HG03571 (cell line): Measurements from ENCODE around the gene CCDC102A.
A peak's percentile ranks its signal among the peaks of the same experiment; 100 is the strongest.
"Not testable (repeated sequence)": the region's sequence is repeated elsewhere in the genome, so short reads cannot be mapped to it uniquely, and the experiment has no call there.

Experiments used
- ATAC-seq: cut with Tn5 transposase; IDR thresholded peaks from one replicate; pipeline ENCODE4 v1.9.1; 2021; ENCODE audit not compliant: unreplicated experiment

Gene CCDC102A

GRCh38 chr16:57566436-57566835 lies 30.1 kb upstream of the CCDC102A start:
- no peak for ATAC-seq

- no peak for ATAC-seq
These were observed 29.1 kb upstream of the CCDC102A start for GRCh38 chr16:57565461-57565860.

- ATAC-seq = no peak
These were observed 28.4 kb upstream of the CCDC102A start for GRCh38 chr16:57564571-57565270.

DNA sequence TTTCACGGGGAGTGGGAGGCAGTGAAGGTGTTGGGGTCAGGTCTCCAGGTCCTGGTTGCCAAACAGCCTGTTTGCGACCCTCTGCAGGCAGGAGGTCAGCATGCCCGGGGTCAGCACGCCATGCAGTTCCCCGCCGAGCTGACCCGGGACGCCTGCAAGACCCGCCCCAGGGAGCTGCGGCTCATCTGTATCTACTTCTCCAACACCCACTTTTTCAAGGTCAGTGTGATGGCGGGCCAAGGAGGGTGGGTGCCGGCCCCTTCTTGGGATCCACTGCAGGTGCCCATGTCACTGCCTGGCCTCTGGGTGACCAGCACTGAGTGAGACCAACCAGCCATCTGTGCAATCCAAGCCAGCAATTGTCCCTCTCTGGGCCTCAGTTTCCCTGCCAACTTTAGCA lies 27.4 kb upstream of the CCDC102A start:
- ATAC-seq = no peak

DNA sequence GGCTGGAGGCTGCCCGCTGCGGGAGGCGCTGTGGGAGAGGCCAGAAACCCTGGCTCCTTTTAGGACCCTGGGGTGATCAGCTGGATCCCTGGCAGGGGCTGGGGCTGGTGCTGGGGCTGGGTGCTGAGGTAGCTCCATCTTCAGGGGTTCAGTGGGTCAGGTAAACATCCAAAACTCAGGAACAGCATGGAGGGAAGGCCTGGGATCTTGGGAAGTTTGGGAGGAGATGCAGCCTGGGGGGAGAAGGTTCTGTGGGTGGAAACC lies 27.0 kb upstream of the CCDC102A start:
- no peak for ATAC-seq

- no peak for ATAC-seq
These were observed 26.5 kb upstream of the CCDC102A start for GRCh38 chr16:57562669-57563486.

DNA sequence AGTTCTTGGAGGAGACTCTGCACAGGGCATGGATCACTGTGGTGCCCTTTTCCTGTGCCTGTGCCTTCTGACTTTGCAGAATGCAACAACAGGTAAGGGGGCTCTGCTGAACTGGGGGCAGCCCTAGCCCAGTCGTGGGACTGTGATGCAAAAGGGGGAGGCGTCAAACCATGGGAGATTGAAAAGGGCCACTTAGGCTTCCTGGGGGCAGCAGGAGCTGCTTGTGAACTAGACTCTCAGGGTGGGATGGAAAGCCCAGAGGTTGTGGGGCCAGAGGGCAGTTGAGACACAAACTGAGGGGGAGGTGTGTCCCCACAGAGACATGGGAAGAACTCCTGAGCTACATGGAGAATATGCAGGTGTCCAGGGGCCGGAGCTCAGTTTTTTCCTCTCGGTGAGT lies 25.7 kb upstream of the CCDC102A start:
- no peak for ATAC-seq

DNA sequence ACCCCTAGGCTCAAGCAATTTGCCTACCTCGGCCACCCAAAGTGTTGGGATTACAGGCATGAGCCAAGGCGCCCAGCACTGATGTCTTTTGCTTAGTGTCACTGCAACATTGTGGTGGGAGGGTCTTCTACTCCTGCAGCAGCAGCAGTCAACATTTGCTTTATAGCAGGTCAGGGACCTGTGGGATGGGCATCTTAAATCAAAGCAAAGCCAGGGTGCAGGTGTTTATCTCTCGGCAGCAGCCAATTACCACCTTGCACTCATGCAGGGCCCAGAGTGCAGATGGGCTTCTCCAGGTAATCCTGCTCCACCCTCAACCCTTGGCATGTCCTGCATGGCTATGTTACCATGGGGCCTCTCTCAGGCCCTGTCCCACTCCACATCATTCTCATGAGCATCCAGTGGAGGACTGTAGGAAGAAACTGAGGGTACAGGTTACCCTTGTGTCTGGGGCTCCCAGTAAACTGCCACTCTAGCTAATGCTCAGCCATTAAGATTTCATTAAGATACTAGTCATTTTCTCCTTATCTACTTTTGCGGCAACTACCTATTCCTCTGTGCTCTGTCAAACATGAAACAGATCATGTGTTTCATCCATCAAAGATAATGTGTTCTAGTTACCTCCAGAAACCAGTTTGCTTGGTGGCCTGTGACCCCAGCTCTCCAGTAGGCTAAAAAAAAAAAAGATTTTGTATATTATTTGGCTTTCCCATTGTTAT lies 22.9 kb upstream of the CCDC102A start:
- ATAC-seq = no peak

DNA sequence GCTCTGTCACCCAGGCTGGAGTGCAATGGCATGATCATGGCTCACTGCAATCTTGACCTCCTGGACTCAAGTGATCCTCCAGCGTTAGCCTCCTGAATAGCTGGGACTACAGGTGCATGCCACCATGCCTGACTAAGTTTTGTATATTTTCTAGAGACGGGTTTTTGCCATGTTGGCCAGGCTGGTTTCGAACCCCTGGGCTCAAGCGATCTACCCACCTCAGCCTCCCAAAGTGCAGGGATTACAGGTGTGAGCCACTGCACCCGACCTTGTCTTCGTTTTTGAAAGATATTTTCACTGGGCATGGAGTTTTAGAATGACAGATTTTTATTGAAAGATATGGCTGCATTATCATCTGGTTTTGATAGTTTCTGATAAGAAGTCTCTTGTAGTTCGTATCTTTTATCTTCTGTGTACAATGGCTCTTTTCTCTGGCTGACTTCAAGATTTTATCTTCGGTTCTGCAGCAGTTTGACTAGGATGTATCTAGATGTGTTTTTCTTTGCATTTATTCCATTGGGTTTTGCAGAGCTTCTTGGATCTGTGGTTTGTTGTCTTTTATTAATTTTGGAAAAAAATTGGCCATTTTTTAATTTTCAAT lies 20.7 kb upstream of the CCDC102A start:
- ATAC-seq = no peak

GRCh38 chr16:57555831-57556230 lies 19.5 kb upstream of the CCDC102A start:
- ATAC-seq = no peak

GRCh38 chr16:57551057-57551456 lies 14.7 kb upstream of the CCDC102A start:
- no peak for ATAC-seq

DNA sequence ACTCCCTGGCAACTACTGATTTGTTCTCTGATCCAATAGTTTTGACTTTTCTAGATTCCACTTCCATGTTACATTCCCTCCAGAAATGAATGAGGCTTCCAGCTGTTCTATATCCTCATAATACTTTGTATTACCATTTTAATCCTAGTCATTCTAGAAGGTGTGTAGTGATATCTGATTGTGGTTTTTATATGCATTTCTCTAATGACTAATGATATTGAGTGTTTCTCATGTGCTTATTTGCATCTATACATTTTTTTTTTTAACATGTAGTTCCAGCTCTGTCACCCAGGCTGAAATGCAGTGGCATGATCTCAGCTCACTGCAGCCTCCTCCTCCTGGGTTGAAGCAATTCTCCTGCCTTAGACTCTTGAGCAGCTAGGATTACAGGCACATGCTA lies 13.4 kb upstream of the CCDC102A start:
- ATAC-seq = no peak

DNA sequence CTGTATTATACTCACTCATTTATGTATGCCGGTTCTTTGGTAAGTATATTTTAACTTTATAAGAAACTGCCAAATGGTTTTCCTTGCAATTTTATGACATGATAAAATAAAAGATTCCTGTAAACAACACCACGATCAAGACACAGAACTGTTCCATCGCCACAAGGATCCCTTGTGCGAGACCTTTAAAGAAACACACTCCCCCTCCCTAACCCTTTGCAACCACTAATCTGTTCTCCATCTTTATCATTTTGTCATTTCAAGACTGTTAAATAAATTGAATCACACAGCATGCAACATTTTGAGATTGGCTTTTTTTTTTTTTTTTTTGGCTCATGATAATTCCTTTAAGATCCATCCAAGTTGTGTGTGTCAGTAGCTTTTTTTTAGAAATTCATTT lies 12.0 kb upstream of the CCDC102A start:
- ATAC-seq = no peak

DNA sequence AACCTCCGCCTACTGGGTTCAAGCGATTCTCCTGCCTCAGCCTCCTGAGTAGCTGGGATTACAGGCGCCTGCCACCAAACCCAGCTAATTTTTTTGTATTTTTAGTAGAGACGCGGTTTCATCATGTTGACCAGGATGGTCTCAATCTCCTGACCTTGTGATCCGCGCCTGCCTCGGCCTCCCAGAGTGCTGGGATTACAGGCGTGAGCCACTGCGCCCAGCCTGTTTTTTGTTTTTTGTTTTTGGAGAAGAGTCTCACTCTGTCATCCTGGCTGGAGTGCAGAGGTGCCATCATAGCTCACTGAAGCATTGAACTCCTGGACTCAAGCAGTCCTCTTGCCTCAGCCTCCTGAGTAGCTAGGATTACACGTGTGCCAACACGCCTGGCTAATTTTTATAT lies 11.2 kb upstream of the CCDC102A start:
- not testable (repeated sequence) for ATAC-seq

- peak; percentile 68 for ATAC-seq
These were observed 7.8 kb upstream of the CCDC102A start for GRCh38 chr16:57544124-57544653.

DNA sequence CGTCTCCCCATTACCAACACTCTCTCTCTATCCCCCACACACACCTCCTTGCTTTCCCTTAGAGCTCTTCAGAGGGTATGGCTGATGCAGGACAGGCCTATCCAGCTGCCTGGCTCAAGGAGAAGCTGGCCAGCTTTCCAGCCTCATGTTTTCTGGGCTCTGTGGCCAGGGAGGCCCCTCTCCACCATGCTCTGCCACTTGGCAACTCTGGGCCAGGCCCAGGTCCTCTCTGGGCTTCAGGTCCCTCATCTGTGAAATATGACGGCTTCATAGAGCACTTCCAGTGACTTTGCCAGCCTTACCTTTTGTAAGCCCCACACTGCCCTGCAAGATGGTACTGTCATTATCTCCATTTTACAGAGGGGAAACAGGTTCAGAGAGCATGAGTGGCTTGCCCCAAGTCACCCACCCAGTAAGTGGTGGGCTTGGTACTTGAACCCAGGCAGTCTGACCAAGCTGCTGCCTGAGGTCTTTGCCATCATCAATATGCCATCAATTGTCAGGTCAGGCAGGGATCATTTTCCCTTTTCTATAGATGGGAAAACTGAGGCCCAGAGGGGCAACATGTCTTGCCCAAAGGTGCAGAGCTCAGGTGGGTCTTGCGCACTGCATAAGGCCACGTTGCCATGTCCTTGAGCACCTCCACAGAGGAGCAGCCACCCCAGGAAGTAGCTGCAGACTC lies 5.5 kb upstream of the CCDC102A start:
- no peak for ATAC-seq

- ATAC-seq = no peak
These were observed 4.8 kb upstream of the CCDC102A start for GRCh38 chr16:57540906-57541753.

GRCh38 chr16:57540387-57540786 lies 4.0 kb upstream of the CCDC102A start:
- ATAC-seq = no peak

DNA sequence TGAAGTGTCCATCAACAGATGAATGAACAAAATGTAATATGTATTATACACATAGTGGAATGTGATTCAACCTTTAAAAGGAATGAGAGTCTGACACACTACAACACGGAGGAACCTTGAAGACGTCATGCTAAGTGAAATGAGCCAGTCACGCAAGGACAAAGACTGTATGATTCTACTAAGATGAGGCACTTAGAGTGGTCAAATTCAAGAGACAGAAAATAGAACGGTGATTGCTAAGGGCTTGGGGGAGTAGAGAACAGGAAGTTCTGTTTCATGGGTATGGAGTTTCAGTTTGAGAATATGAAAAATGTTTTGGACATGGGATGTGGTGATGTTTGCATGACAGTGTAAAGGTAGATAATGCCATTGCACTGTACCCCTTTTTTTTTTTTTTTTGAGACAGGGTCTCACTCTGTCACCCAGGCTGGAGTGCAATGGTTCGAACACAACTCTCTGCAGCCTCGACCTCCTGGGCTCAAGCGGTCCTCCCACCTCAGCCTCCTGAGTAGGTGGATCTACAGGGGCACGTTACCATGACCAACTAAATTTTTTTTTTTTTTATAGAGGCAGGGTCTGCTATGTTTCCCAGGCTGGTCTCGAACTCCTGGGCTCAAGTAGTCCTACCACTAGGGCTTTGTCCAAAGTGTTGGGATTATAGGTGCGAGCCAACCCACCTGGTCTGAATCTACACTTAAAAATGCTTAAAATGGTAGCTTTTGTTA lies 2.9 kb upstream of the CCDC102A start:
- peak; percentile 49 for ATAC-seq
